Activated CD8-positive, alpha-beta memory T cell treated with anti-CD3 and anti-CD28 coated beads for 1 hour (primary cell): ENCODE data around the gene ENTPD2.

Experiments used
- DNase-seq, 2 donors: peaks; one replicate each; pipeline ENCODE4 v3.0.0-alpha.2; 2020; ENCODE audit warnings: low read depth in 1 of 2; ENCODE audit errors: extremely low read depth in 1 of 2

Gene ENTPD2

DNA sequence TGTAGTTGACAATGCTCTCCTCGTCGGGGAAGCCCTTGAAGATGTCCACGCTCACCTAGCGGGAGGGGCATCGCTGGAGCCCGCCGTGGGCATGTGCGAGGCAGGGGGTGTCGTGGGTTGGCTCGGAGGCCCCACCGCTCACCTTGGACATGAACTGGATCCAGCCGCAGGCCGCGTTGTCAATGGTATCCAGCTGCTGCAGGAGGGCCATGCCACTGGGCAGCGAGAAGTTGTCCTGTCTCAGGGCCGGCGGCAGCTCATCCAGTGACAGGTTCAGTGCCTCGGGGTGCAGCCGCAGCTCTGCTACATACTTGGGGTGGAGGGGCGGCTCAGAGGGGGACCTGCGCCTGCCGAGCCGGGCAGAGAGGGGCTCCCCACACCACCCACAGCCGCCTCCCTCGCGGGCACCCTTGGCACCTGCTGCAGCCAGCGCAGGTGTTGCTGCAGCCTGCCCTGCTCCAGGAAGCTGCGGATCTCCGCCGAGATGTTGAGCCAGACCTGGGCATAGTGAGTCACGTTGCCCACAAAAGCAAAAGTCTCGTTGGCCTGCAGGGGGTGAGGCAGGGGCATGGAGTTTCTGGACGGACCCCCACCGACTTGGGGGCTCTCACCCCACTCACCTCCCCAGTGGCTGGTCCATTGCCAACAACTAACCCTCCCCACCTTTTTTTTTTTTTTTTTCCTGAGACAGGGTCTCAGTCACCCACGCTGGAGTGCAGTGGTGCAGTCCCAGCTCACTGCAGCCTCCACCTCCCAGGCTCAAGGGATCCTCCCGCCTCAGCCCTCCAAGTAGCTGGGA lies 34.9 kb downstream of the ENTPD2 start:
- no peak for DNase-seq

DNA sequence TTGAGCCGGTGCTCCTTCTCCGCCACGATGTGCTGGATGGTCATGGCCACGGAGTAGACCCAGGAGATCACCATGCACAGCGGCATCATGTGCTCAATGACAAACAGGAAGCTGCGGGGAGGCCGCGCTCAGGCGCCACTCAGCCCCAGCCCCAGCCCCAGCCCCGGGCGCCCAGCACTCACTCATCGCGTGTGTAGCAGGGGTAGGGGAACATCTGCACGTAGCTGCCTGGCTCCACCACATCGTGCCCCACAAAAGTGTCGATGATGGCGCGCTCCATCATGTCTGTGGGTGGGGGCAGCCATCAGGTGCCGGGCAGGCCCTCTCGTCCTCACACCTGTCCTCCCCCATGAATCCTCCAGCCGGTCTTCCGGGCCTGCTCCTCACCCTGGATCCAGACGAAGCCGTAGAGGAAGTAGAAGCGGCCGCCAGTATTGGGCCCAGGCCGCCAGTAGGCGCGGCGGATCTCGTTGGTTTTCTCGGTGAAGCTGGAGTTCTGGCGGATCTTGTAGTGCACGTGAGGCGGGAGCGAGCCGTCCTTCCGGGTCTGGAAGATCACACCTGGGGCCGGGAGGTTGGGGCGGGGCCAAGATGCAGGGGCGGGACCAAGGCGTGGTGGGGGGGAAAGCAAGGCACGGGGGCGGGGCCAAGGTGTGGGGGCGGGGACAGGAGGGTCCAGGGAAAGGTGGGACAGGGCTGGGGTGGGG lies 35.9 kb downstream of the ENTPD2 start:
- no peak for DNase-seq

DNA sequence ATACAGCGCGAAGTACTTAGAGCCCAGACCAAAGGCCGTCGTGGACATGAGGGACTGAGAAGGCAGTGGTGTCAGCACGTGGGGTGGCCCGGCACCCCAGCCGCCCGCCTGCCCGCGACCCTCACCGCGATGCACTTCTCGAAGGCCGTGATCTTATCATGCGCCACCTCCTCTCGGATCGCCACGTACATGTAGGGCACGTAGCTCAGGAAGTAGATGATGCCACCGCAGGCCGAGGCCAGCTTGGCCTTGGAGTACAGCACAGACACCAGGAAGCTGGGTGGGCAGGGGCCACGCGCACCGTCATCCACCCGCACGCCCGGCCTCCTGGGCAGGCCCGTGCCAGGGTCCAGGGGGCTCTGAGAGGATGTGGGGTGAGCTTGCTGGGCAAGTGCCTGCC lies 36.8 kb downstream of the ENTPD2 start:
- DNase-seq = no peak

DNA sequence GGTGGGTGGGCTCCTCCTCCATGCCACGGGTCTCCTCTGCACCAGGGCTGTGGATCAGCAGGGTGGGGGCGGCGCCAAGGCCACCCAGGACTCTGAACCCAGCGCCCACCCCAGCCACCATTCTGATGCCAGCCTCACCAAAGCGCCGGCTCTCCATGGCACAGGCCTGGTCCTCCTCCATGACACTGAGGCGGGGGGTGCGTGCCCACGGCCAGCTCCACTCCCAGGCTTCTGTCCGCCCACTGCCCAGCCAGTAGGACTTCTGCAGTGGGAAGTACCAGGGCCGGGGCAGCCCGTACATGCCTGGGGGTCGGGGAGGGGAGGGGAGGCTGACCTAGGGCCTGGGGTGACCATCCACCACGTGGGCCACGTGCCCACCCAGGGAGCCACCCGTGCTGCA lies 37.4 kb downstream of the ENTPD2 start:
- DNase-seq = no peak

DNA sequence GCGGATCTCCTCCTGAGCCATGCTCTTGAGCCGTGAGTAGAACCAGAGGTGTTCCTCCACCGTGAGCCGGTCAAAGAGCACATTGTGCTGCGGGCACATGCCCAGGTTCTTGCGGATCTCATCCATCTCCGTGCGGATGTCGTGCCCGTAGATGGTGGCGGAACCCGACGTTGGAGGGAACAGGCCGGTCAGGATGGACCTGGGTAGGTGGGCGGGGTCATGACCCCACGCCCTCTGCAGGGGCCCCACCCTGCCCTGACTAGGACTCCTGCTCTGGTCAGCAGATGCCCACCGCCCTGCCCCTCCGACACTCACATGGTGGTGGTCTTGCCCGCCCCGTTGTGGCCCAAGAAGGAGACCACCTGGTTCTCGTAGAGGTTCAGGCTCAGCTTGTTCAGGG lies 37.9 kb downstream of the ENTPD2 start:
- DNase-seq = no peak

DNA sequence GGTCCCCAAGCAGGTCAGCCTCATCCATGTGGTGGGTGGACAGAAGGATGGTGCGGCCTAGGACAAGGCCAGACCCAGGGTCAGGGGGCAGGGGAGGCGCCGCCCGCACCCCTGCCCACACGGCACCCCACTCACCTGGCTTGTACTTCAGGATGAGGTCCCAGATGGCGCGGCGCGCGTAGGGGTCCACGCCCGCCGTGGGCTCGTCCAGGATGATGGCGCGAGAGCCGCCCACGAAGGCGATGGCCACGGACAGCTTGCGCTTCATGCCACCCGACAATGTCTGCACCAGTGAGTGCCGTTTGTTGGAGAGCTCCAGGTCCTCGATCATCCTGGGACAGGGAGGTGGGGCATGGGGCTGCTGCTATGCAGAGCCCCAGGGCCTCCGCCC lies 38.3 kb downstream of the ENTPD2 start:
- no peak for DNase-seq

DNA sequence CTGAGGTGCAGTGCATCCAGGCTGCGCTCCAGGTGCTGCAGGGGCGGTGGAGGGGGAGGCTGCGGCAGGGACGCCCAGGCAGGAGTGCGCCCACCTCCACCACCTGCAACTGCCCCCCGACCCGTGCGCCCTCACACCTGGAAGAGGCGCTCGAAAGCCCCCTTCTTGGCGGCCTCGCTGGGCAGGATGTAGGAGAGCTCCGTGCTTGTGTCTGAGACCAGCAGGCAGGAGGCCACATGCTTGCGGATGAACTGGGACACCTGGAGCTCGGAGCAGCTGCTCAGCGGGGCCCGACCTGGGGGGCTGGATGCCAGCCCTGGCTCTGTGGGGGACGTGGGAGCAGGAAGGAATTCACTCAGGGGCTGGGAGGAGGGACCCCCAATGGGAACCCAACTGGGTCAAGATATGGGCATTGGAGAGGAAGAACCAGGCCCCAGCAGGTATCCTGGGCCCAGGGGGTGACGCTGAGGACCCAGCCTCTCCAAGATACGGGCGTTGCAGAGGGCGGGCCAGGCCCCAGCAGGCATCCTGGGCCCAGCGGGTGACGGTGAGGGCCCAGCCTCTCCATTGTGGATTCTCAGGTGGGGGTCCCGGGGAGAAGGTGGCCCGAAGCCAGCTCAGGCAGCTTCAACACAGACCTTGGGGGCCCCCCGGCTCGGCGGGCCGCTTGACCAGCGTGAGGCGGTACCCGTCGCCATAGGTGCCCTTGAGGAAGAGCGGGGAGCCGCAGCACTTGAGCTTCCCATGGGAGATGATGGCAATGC lies 38.9 kb downstream of the ENTPD2 start:
- DNase-seq = no peak

DNA sequence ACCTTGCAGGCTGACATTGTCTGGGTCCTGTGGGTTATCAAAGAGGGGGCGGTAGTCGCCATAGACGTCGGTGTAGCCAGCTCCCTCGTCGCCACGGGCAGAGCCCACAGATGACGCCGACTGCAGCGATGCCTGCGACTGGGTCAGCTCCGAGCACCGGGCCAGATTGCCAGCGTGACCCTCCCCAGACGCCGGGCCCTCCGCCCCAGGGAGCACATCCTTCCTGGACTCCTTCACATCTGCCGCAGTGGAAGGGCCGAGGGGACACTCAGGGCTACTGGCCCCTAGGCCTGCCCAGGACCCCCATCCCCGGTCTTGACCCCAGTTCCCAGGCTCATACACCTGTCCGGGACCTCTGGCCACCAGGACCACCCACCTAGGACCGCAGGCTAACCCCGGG lies 39.7 kb downstream of the ENTPD2 start:
- no peak for DNase-seq

DNA sequence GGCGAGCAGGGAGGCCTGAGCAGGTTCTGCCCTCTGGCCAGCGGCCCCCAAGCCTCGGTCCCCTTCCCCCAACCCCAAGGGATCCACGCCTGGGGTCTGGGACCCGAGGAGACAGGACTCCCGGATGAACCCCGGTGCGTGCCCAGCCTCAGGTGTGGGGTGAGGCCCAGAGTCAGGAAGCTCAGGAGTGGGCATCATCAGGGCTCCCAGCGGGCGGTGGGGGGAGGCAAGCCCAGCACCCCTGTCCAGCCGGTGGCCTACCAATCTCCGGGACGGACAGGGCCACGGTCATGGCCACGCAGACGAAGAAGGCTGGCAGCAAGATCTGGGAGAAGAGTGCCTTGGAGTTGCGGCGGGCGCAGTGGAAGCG lies 40.3 kb downstream of the ENTPD2 start:
- DNase-seq = no peak

DNA sequence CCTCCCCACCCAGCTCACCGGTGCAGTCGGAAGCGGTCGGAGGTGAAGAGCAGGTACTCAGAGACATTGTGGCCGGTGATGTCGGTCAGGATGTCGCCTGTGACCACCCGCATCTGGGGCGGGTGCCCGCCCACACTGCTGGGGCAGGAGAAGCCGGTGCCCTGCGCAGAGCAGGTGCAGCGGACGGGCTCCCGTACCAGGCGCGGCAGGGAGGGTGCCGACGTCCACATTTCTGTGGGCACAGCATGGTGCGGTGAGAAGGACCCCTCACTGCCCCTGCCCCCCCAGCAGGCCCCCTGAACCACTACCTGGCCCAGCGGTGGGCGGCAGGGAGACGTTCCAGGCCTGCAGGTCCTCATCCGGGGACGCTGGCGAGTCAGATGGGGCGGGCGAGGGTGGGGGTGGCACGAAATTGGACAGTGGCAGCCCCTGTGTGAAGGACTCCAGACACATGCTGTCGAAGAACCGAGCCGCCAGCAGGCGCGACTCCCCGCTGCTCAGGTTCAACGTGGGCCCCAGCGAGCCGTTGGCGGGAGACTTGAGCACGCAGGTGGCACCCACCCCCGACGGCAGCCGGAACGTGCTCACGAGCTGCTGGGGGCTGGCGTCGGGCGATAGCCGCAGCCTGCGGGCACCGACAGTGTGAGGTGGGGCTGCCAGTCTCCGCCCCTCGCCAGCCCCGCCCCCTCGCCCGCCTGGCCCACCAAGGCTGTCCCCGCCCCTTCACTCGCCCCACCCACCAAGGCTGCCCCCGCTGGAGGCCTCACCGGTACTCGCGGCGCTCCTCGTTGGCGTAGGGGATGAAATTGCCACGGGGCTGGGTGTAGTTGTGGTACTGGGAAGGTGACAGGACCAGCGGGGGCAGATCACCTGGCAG lies 40.9 kb downstream of the ENTPD2 start:
- no peak for DNase-seq

DNA sequence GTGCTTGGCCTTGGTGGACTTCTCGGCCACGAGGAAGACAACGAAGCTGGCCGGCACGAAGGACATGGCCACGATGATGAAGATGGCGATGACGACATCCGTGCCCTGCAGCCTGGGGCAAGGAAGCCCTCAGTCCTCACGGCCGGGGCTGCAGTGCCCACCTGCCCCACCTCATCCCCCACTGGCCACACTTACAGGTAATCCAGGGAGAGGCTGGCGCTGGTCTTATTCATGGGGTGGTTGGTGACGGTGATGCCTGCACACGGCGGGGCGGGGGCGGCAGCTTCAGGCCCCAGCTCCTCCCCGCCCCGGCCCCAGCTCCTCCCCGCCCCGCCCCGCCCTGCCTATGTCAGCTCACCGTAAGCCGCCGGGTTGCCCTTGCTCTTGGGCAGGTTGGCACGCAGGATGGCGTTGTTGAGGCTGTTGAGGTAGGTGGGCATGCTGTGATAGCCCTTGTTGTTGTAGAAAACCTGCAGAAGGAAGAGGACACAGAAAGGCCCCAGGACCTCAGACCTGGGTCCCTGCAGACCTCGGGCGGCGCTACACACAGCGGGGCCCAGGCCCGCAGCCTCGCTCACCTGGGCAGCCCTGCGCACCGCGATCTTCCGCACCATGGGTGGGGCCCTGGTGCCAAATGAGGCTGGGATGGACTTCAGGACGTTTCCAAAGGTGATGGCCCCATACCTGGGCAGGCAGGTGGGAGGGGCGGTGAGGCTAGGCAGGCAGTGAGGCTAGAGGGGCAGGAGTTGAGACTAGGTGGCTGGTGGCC lies 41.8 kb downstream of the ENTPD2 start:
- DNase-seq = no peak

DNA sequence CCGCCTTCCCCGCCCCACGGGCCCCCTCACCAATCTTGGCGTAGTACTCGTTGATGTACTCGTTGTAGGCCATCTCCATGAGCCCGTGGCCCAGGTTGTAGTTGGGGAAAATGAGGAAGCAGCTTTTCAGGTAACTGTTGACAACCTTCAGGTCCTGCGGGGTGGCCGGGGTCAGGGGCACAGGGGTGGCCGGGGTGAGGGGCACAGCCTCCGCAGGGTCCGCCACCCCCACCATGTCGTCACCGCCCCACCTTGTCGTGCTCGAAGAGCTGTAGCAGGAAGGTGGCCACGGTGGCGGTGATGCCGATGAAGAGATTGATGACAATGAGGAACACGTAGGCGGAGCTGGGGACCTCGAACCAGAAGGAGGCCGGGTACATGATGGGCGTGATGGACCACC lies 42.7 kb downstream of the ENTPD2 start:
- DNase-seq = no peak

DNA sequence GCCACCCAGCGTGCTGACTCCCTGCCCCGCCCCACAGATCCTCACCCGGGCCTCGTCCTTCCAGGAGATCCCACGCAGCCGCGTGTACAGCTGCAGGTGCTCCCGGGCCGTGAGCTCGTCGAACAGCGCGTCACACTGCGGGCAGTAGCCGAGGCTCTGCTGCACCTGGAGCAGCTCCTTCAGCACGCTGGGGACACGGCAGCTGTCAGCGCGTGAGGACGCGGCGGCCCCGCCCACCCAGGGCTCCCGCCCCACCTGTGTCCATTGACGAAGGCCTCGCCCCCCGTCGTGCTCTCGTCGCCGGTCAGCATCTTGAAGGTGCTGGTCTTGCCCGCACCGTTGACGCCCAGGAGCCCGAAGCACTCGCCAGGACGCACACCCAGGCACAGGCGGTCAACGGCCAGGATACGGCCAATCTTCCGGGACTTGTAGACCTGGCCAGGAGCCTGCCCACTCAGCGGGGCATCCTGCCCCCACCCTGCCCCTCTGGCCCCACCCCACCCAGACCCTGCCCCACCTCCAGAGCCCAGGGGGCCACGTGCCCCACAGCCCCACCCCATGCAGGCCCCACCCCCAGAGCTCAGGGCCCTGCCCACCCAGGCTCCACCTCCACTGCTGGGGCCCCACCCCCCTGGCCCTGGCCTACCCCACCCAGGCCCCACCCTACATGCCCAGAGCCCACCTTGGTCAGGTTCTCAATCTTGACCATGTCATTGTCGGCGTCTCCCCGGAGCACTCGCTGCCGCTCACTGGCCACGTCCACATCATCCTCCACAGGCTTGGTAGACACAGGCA lies 43.7 kb downstream of the ENTPD2 start:
- DNase-seq = no peak

DNA sequence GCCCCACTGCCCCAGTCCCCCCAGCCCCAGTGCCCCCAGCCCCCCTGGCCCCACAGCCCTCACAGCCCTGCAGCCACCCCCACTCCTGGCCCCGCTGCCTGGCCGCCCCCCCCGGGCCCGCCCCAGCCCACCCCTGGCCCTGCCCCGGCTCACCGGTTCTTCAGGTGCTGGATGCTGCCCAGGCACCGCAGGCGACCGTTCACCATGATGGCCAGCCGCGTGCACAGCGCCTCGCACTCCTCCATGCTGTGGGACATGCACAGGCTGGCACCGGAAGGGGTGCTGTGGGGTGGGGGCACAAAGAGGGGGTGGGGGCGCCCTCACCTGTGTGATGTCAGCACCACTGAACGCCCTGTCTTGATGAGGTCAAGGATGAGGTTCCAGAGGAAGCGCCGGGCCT lies 44.6 kb downstream of the ENTPD2 start:
- DNase-seq = no peak

DNA sequence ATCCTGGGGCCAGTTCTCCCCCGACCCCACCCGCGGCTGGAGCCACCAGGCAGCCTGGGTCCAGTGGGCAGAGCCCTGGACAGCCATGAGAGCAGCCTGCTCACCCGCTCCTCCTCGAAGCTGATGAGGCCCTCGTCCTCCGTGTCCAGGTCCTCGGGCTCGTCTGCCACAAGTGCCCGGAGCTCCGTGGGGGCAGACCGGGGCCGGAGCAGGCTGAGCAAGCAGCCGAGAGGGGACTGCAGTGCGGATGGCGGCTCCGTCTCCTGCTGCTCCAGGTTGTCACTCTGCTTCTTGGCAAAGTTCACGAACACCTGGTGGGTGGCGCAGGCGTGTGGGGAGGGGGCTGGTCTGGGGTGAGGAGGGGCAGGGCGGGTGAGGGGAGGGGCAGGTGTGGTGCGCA lies 45.5 kb downstream of the ENTPD2 start:
- DNase-seq = no peak

DNA sequence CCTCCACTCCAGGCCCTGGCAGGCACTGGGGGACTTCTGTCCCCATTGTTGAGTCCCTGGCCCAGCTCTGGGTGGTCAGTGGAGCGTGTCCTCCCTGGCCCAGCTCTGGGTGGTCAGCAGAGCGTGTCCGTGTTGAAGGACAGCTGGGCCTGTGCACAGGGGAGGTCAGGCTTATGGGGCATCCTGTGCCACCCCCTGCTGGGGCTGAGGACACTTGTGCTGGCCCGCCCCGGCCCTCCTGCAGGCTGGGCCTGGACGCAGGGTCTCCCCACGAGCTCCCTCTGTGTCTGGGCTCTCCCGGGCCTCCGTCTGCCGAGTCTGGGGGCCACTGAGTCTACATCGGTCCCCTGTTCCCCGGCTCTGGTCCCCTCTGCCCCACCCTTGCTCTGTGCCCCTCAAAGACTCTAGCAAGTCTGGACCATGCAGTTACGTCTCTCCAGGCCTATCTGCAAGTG lies 46.0 kb downstream of the ENTPD2 start:
- DNase-seq = no peak

DNA sequence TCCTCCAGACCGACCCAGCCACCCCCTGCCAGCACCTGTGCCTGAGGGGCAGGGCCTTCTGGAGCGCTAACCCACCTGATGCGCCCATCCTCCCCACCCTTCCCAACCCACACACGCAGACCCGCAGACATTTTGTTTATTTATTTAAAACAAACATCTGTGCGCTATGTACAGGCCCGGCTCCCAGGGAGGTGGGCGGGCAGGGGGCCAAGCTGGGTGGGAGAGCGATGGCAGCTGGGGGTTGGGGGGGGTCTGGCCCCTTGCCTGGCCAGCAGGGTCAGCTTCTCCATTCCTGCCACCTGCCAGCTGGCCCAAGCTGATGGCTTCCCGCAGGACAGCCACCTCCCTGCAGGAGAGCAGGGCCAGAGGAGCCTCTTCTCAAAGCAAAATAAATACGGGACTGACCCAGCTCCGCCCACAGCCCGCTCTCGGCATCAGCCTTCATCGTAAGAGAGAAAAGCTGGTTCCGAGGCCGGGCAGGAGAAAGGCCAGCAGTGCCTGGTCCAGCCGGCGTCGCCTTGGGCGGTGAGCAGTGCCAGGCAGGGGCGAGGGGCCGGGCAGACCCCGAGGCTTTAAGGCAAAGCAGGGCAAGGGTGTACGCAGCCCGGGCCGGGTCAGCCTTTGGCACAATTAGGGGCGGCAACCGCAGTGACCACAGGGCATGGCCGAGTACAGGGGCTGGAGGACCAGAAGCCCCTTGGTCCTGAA lies 46.6 kb downstream of the ENTPD2 start:
- no peak for DNase-seq

DNA sequence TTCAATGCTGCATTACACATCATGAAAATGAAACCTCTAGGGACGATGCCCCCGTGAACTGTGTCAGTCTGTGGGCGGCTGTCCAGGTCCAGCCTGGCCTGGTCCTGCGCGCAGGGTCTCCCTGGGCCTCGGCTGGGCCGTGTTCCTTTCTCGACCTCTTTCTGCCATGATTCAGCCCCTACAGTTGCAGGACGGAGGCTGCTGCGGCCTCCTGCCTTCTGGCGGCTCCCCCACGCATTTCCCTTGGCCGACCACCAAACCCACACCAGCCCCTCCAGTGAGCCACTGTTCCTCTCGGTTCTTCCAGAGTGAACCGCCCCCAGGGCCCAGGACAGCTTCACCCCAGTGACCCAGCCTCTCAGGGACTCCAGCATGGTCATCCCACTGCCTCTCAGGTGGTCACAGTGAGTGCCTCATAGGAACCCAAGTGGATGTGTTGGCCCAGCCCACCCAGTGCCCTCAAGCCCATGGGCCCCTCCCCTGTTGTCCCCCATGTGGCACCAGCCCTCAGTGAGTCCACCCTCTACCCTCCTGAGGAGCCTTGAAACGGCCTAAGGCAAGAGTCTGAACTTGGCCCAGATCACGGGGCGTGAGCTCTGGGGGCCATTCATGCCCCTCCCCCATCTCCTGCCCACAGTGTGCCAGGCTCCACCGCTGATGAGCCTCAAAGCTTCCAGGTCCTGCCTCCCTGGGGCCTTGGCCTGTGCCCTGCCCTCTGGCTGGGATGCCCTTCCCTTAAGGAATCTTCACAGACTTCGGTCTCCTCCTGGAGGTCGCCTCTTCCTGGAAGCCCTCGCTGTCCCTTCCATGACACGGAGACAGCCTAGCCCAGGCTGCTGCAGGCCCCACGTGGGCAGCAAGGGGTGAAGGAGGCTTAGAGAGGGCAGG lies 47.5 kb downstream of the ENTPD2 start:
- DNase-seq = no peak
